Ascending aorta (tissue), 2 donors: ENCODE measurements around the gene ISG20L2. TPM values are rescaled to one million over a fixed set of nuclear protein-coding genes. Genes with fewer than 3 reads are reported as not detected.

Experiments used
- DNase-seq, 2 donors: peaks; one replicate each; pipeline ENCODE4 v3.0.0-alpha.2; 2019; ENCODE audit warnings: low spot score in 2 of 2
- H3K27ac ChIP-seq, 2 donors: fragments of 200-600 bp; sonication (generic); one replicate each; pipeline ENCODE4 v1.5.1; 2016 to 2017; ENCODE audit warnings: mild to moderate bottlenecking in 1 of 2
- H3K27me3 ChIP-seq: fragments of 200-600 bp; sonication (generic); one replicate; pipeline ENCODE4 v1.5.1; 2017
- H3K36me3 ChIP-seq, 2 donors: fragments of 200-600 bp; sonication (generic); one replicate each; pipeline ENCODE4 v1.5.1; 2016
- H3K4me1 ChIP-seq, 2 donors: fragments of 200-600 bp; sonication (generic); one replicate each; pipeline ENCODE4 v1.5.1; 2016 to 2017; ENCODE audit warnings: mild to moderate bottlenecking in 1 of 2
- H3K4me3 ChIP-seq, 2 donors: fragments of 200-600 bp; sonication (generic); one replicate each; pipeline ENCODE4 v1.5.1; 2016 to 2017; ENCODE audit warnings: mild to moderate bottlenecking in 1 of 2
- H3K9me3 ChIP-seq, 2 donors: fragments of 200-600 bp; sonication (generic); one replicate each; pipeline ENCODE4 v1.5.1; 2016
- CTCF ChIP-seq, 3 experiments: fragments of 200-600 bp in 2 of 3; fragments of 450-650 bp in 1 of 3; sonication (generic) in 2 of 3; IDR thresholded peaks; one replicate each; pipeline ENCODE4 v1.5.1; 2016 to 2019; ENCODE audit warnings: antibody characterized with exemption in 3 of 3, mild to moderate bottlenecking in 1 of 3, moderate library complexity in 1 of 3
- intact Hi-C: fragments of 100-400 bp; cut with DNase I; formaldehyde crosslinking; loops from one replicate; pipeline ENCODE4 v1.15.1; 2023
- total RNA-seq: library from RNA; depleted of rRNA; stranded (reverse); fragments of >200 nt; gene quantifications from one replicate; pipeline ENCODE4 v1.1.0, GENCODE V29; 2016

Gene ISG20L2
- total RNA-seq, 1 donor from 2014 or later = 7.8 TPM

GRCh38 chr1:156703336-156703735 lies 25.2 kb downstream of the ISG20L2 start:
- no peak for DNase-seq
- Histone ChIP-seq H3K36me3 (no peaks in the 10 kb centered on the region), H3K27ac (no peak overlapping the region), H3K4me1 (peaks cover 10 to 27% of the 10 kb centered on the region in 2 donors), H3K27me3 (no peaks in the 10 kb centered on the region), H3K4me3 (no peak overlapping the region), H3K9me3 (no peaks in the 10 kb centered on the region)
- intact Hi-C loops = no loop called here
- TF ChIP-seq CTCF (IDR thresholded peaks at IDR 0.05) = no peak

GRCh38 chr1:156700736-156701531 lies 27.6 kb downstream of the ISG20L2 start:
- DNase-seq = no peak
- Histone ChIP-seq H3K27me3 (no peaks in the 10 kb centered on the region), H3K4me3 (no peak overlapping the region), H3K36me3 (no peaks in the 10 kb centered on the region), H3K27ac (no peak overlapping the region), H3K9me3 (no peaks in the 10 kb centered on the region), H3K4me1 (peaks cover 10 to 16% of the 10 kb centered on the region in 2 donors)
- TF ChIP-seq CTCF (IDR thresholded peaks at IDR 0.05) = no peak
- intact Hi-C loops = no loop called here

- Histone ChIP-seq H3K9me3 (no peaks in the 10 kb centered on the region), H3K4me3 (no peak overlapping the region), H3K27me3 (no peaks in the 10 kb centered on the region), H3K4me1 (no peaks in the 10 kb centered on the region), H3K36me3 (no peaks in the 10 kb centered on the region), H3K27ac (no peak overlapping the region)
- DNase-seq = no peak
- TF ChIP-seq CTCF (IDR thresholded peaks at IDR 0.05) = no peak
- intact Hi-C loops = loop anchor here (10.0 kb wide), 1 partner anchor 196 kb away; the partner anchor contains the start of gene PEAR1
These were observed 29.6 kb downstream of the ISG20L2 start for GRCh38 chr1:156698995-156699394.

GRCh38 chr1:156697481-156697880 lies 31.1 kb downstream of the ISG20L2 start:
- no peaks in the 10 kb centered on the region for H3K27me3 ChIP-seq
- H3K36me3 ChIP-seq = no peaks in the 10 kb centered on the region
- H3K9me3 ChIP-seq = no peaks in the 10 kb centered on the region
- no peak overlapping the region for H3K27ac ChIP-seq
- H3K4me1 ChIP-seq = no peaks in the 10 kb centered on the region
- DNase-seq = no peak
- intact Hi-C loops = loop anchor here (10.0 kb wide), 1 partner anchor 197 kb away; the partner anchor contains the start of gene PEAR1
- no peak for TF ChIP-seq CTCF (IDR thresholded peaks at IDR 0.05)
- no peak overlapping the region for H3K4me3 ChIP-seq

GRCh38 chr1:156696755-156697154 lies 31.8 kb downstream of the ISG20L2 start:
- Histone ChIP-seq H3K27me3 (no peaks in the 10 kb centered on the region), H3K27ac (no peak overlapping the region), H3K4me1 (no peaks in the 10 kb centered on the region), H3K4me3 (no peak overlapping the region), H3K9me3 (no peaks in the 10 kb centered on the region), H3K36me3 (no peaks in the 10 kb centered on the region)
- no peak for DNase-seq
- no peak for TF ChIP-seq CTCF (IDR thresholded peaks at IDR 0.05)
- intact Hi-C loops = loop anchor here (10.0 kb wide), 1 partner anchor 198 kb away; the partner anchor contains the start of gene PEAR1
